IMR-90 (cell line): Measurements from ENCODE around the gene PDLIM4.
A peak's percentile ranks its signal among the peaks of the same experiment; 100 is the strongest.

ENCODE experiments used
- MAZ ChIP-seq: IDR thresholded peaks from 2 replicates; pipeline ENCODE4 v1.6.1; 2012; ENCODE audit warnings: low read depth, mild to moderate bottlenecking, low read length, improper control_type of control experiment, moderate library complexity, borderline replicate concordance
- POLR2A ChIP-seq: IDR thresholded peaks from 2 replicates; pipeline ENCODE4 v1.6.1; 2012; ENCODE audit warnings: mild to moderate bottlenecking, low read depth, low read length
- SMC3 ChIP-seq: fragments of 150-350 bp; IDR thresholded peaks from 2 replicates; pipeline ENCODE4 v1.6.1; 2016; ENCODE audit warnings: low read depth, mild to moderate bottlenecking, antibody characterized with exemption, low read length, moderate library complexity

GRCh38 chr5:132257131-132258101 lies at the start of gene PDLIM4:
- TF ChIP-seq SMC3 (no peak), MAZ (no peak; the same call in 1 of the 2 replicates), POLR2A (peak; percentile 55; the same call in 1 of the 2 replicates)
